ENCODE data around the gene ERBB2.
"Not testable (repeated sequence)": the region's sequence is repeated elsewhere in the genome, so short reads cannot be mapped to it uniquely, and the experiment has no call there.

ERBB2 gene

GRCh38 chr17:39706921-39707337 is 7.1 kb downstream of the ERBB2 start:
- H3K4me3 ChIP-seq (ENCODE audit: low read length) = no peak overlapping the region
- TF ChIP-seq, protein P1, sequence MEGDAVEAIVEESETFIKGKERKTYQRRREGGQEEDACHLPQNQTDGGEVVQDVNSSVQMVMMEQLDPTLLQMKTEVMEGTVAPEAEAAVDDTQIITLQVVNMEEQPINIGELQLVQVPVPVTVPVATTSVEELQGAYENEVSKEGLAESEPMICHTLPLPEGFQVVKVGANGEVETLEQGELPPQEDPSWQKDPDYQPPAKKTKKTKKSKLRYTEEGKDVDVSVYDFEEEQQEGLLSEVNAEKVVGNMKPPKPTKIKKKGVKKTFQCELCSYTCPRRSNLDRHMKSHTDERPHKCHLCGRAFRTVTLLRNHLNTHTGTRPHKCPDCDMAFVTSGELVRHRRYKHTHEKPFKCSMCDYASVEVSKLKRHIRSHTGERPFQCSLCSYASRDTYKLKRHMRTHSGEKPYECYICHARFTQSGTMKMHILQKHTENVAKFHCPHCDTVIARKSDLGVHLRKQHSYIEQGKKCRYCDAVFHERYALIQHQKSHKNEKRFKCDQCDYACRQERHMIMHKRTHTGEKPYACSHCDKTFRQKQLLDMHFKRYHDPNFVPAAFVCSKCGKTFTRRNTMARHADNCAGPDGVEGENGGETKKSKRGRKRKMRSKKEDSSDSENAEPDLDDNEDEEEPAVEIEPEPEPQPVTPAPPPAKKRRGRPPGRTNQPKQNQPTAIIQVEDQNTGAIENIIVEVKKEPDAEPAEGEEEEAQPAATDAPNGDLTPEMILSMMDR (conservative IDR thresholded peaks at IDR 0.05; ENCODE audit: low read depth, low read length) = no peak
- DNase-seq (ENCODE audit: low read depth) = no peak

- TF ChIP-seq, protein P1 (conservative IDR thresholded peaks at IDR 0.05; ENCODE audit: low read depth, low read length) = no peak
- no peak overlapping the region for H3K4me3 ChIP-seq (ENCODE audit: low read length)
- no peak for DNase-seq (ENCODE audit: low read depth)
Measured at GRCh38 chr17:39709319-39709997, 9.6 kb downstream of the ERBB2 start.

- no peak for DNase-seq (ENCODE audit: low read depth)
- no peak overlapping the region for H3K4me3 ChIP-seq (ENCODE audit: low read length)
- TF ChIP-seq, protein P1 (conservative IDR thresholded peaks at IDR 0.05; ENCODE audit: low read depth, low read length) = no peak
Measured at GRCh38 chr17:39709998-39710964, 10.4 kb downstream of the ERBB2 start.

GRCh38 chr17:39711071-39711470 is 11.2 kb downstream of the ERBB2 start:
- not testable (repeated sequence) for H3K4me3 ChIP-seq (ENCODE audit: low read length); DNase-seq (ENCODE audit: low read depth)

DNA sequence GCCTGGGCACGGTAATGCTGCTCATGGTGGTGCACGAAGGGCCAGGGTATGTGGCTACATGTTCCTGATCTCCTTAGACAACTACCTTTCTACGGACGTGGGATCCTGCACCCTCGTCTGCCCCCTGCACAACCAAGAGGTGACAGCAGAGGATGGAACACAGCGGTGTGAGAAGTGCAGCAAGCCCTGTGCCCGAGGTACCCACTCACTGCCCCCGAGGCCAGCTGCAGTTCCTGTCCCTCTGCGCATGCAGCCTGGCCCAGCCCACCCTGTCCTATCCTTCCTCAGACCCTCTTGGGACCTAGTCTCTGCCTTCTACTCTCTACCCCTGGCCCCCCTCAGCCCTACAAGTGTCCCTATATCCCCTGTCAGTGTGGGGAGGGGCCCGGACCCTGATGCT is 12.0 kb downstream of the ERBB2 start:
- TF ChIP-seq, protein P1 (conservative IDR thresholded peaks at IDR 0.05; ENCODE audit: low read depth, low read length) = no peak
- no peak overlapping the region for H3K4me3 ChIP-seq (ENCODE audit: low read length)
- no peak for DNase-seq (ENCODE audit: low read depth)

GRCh38 chr17:39714234-39714633 is 14.4 kb downstream of the ERBB2 start:
- no peak for DNase-seq (ENCODE audit: low read depth)
- TF ChIP-seq, protein P1 (conservative IDR thresholded peaks at IDR 0.05; ENCODE audit: low read depth, low read length) = no peak

DNA sequence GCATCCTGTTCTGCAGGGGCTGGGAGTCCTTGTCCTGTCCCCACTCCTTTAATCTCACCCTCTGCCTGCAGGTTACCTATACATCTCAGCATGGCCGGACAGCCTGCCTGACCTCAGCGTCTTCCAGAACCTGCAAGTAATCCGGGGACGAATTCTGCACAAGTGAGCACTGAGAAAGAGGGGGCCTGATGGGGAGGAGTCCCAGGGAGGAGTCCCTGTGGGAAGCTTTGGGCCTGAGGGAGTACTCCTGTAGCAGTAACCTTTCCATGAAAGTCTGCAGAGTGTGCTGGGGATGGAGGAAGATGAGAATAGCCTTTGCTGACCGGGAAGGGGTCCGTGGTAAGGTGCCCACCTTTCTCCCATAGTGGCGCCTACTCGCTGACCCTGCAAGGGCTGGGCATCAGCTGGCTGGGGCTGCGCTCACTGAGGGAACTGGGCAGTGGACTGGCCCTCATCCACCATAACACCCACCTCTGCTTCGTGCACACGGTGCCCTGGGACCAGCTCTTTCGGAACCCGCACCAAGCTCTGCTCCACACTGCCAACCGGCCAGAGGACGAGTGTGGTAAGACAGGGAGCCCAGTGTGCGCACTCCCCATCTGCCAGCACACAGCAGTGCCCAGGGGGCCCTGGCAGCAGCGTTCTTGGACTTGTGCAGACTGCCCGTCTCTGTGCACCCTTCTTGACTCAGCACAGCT is 15.7 kb downstream of the ERBB2 start:
- no peak for DNase-seq (ENCODE audit: low read depth)
- TF ChIP-seq, protein P1 (conservative IDR thresholded peaks at IDR 0.05; ENCODE audit: low read depth, low read length) = no peak
- no peak overlapping the region for H3K4me3 ChIP-seq (ENCODE audit: low read length)

More at GRCh38 chr17:39714234-39714633, 14.4 kb downstream of the ERBB2 start:
- no peak overlapping the region for H3K4me3 ChIP-seq (ENCODE audit: low read length)

Data from retinal pigment epithelial cell (primary cell).